PFSK-1 (cell line): ENCODE measurements around the gene APBB2.

ENCODE experiments used
- FOXP2 ChIP-seq: optimal IDR thresholded peaks from 2 replicates; pipeline ENCODE3; 2011; ENCODE audit warnings: borderline replicate concordance, control low read depth, inconsistent platforms; ENCODE audit not compliant: insufficient read depth; ENCODE audit errors: extremely low read length, extremely low read depth
- POLR2AphosphoS5 ChIP-seq: IDR thresholded peaks from 2 replicates; pipeline ENCODE4 v1.6.1; 2012; ENCODE audit warnings: low read depth, mild to moderate bottlenecking, control low read depth, low read length, moderate library complexity
- SIN3A ChIP-seq: IDR thresholded peaks from 2 replicates; pipeline ENCODE4 v1.6.1; 2012; ENCODE audit warnings: mild to moderate bottlenecking, low read length, moderate library complexity, borderline replicate concordance; ENCODE audit not compliant: insufficient read depth
- TAF1 ChIP-seq: IDR thresholded peaks from 2 replicates; pipeline ENCODE4 v1.6.1; 2012; ENCODE audit warnings: low read length, control low read depth, borderline replicate concordance; ENCODE audit not compliant: insufficient read depth
- TF ChIP-seq, protein P1 (sequence below), 2 experiments: IDR thresholded peaks; 2 replicates each; pipeline versions ENCODE4 v1.6.1 to v1.8.0; 2011 to 2012; ENCODE audit warnings: low read depth in 2 of 2, low read length in 2 of 2, control low read depth in 1 of 2, inconsistent platforms in 1 of 2, mild to moderate bottlenecking in 1 of 2, moderate library complexity in 1 of 2; ENCODE audit not compliant: insufficient read depth in 1 of 2

APBB2 gene

DNA sequence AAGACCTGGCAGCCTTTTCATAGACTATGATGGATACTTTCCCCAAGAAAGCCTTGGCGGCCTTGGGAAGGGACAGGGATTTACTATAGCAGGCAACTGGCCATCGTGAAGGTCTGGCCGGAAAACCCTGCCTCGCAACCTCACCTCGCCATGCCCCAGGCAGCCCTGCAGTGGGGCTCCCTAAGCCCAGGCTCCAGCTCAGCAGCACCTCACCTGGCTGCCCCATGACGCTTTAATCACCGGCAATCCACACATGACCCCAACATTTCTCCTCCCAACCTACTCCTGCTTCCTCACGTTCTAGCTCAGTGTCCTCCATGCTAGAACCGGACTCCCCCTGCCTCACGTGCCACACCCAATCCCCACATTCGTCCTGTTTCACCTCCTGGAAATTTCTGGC lies 382.2 kb downstream of the APBB2 start:
- TF ChIP-seq POLR2AphosphoS5 (no peak), TAF1 (no peak), FOXP2 (no peak), SIN3A (no peak)
- TF ChIP-seq, protein P1, sequence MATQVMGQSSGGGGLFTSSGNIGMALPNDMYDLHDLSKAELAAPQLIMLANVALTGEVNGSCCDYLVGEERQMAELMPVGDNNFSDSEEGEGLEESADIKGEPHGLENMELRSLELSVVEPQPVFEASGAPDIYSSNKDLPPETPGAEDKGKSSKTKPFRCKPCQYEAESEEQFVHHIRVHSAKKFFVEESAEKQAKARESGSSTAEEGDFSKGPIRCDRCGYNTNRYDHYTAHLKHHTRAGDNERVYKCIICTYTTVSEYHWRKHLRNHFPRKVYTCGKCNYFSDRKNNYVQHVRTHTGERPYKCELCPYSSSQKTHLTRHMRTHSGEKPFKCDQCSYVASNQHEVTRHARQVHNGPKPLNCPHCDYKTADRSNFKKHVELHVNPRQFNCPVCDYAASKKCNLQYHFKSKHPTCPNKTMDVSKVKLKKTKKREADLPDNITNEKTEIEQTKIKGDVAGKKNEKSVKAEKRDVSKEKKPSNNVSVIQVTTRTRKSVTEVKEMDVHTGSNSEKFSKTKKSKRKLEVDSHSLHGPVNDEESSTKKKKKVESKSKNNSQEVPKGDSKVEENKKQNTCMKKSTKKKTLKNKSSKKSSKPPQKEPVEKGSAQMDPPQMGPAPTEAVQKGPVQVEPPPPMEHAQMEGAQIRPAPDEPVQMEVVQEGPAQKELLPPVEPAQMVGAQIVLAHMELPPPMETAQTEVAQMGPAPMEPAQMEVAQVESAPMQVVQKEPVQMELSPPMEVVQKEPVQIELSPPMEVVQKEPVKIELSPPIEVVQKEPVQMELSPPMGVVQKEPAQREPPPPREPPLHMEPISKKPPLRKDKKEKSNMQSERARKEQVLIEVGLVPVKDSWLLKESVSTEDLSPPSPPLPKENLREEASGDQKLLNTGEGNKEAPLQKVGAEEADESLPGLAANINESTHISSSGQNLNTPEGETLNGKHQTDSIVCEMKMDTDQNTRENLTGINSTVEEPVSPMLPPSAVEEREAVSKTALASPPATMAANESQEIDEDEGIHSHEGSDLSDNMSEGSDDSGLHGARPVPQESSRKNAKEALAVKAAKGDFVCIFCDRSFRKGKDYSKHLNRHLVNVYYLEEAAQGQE (IDR thresholded peaks at IDR 0.05; ENCODE audit: insufficient read depth in 1 of 2, low read depth in 2 of 2, low read length in 2 of 2) = no peak

- TF ChIP-seq, protein P1 (IDR thresholded peaks at IDR 0.05; ENCODE audit: insufficient read depth in 1 of 2, low read depth in 2 of 2, low read length in 2 of 2) = no peak
- TF ChIP-seq POLR2AphosphoS5 (no peak), TAF1 (no peak), FOXP2 (no peak), SIN3A (no peak)
Measured at GRCh38 chr4:40831146-40831907, 383.0 kb downstream of the APBB2 start.

DNA sequence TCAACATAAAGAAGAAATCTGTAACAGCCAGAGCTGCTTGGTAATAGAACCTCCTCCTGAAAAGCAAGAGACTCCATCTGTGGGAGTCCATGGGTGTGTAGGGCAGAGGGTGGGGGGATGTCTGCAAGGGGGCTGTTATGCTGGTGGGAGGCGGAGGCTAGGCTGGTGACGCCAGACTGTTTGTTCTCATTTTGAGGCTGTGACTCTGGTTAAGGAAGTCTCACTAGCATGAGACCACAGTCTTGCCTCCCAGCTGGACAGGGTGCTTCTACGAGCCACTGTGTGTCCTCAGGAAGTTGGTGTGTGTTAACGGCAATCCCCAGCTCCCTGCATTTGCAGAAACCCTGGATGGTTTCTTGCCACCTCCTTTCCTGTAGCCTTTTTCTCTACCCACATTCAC lies 384.8 kb downstream of the APBB2 start:
- TF ChIP-seq POLR2AphosphoS5 (no peak), TAF1 (no peak)
- TF ChIP-seq, protein P1 (IDR thresholded peaks at IDR 0.05; ENCODE audit: insufficient read depth in 1 of 2, low read depth in 2 of 2, low read length in 2 of 2) = no peak

DNA sequence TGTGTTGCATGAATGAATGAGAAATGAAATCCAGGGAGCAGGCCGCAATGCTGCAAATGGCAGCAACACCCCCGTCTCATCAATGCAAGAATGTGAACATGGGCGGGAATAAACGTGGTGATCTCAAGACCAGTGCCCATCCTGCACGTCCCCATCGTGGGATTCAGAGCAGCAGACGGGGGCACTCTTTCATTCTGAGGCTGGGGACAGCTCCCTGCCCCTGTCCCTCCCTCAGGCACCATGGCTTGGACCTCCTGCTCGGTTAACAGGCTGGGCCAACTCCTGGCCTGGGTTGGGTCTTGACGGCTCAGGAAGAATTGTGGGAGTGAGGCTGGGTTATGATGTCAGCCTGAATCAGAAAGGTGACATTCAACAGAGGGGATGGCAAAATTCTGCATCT lies 385.7 kb downstream of the APBB2 start:
- TF ChIP-seq, protein P1 (IDR thresholded peaks at IDR 0.05; ENCODE audit: insufficient read depth in 1 of 2, low read depth in 2 of 2, low read length in 2 of 2) = no peak
- no peak for TF ChIP-seq SIN3A
- TF ChIP-seq FOXP2 = no peak
- no peak for TF ChIP-seq TAF1
- TF ChIP-seq POLR2AphosphoS5 = no peak

GRCh38 chr4:40827758-40828157 lies 386.6 kb downstream of the APBB2 start:
- TF ChIP-seq, protein P1 (IDR thresholded peaks at IDR 0.05; ENCODE audit: insufficient read depth in 1 of 2, low read depth in 2 of 2, low read length in 2 of 2) = no peak
